Lower leg skin (tissue), 3 donors: ENCODE measurements around the gene SLC25A48.

ENCODE experiments used
- POLR2A ChIP-seq, 2 donors: fragments of 450-650 bp; IDR thresholded peaks; one replicate each; pipeline ENCODE4 v1.6.1; 2016 to 2017; ENCODE audit warnings: antibody characterized with exemption in 2 of 2, mild to moderate bottlenecking in 1 of 2, moderate library complexity in 1 of 2
- TF ChIP-seq, protein P1 (sequence below), 3 donors: fragments of 450-650 bp; IDR thresholded peaks; one replicate each; pipeline ENCODE4 v1.5.1; 2016; ENCODE audit warnings: antibody characterized with exemption in 3 of 3, mild to moderate bottlenecking in 3 of 3, moderate library complexity in 2 of 3

DNA sequence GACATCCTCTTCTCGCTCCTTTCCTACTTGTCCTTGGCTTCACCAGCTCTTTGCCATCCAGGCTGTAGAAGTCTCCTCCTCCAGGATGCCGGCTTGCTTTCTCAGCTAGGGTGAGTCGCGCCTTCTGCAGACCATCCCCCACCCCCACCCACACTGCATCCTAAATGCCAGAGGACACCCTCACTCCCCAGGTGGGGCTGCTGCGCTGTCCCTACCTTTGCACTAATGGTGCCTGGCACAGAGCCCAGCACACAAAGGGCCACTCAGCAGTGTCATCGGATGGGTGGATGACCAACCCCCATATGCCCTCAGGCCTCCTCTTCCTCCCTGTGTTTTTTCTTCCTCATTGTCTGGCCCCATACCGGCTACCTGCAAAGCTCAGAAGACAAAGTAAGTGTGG lies 46.3 kb downstream of the SLC25A48 start:
- TF ChIP-seq, protein P1, sequence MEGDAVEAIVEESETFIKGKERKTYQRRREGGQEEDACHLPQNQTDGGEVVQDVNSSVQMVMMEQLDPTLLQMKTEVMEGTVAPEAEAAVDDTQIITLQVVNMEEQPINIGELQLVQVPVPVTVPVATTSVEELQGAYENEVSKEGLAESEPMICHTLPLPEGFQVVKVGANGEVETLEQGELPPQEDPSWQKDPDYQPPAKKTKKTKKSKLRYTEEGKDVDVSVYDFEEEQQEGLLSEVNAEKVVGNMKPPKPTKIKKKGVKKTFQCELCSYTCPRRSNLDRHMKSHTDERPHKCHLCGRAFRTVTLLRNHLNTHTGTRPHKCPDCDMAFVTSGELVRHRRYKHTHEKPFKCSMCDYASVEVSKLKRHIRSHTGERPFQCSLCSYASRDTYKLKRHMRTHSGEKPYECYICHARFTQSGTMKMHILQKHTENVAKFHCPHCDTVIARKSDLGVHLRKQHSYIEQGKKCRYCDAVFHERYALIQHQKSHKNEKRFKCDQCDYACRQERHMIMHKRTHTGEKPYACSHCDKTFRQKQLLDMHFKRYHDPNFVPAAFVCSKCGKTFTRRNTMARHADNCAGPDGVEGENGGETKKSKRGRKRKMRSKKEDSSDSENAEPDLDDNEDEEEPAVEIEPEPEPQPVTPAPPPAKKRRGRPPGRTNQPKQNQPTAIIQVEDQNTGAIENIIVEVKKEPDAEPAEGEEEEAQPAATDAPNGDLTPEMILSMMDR (IDR thresholded peaks at IDR 0.05), result no peak
- no peak for TF ChIP-seq POLR2A (IDR thresholded peaks at IDR 0.05)
